HepG2 (cell line): Measurements from ENCODE around the gene TBCE. TPM values are rescaled to one million over a fixed set of nuclear protein-coding genes. Genes with fewer than 3 reads are reported as not detected.
A peak's percentile ranks its signal among the peaks of the same experiment; 100 is the strongest.

ENCODE experiments used
- CBX5 ChIP-seq: sonication (generic); formaldehyde crosslinking; IDR thresholded peaks from 2 replicates; pipeline ENCODE4 v1.4.0; 2020; ENCODE audit warnings: missing genetic modification reagents, borderline replicate concordance
- CEBPG ChIP-seq: IDR thresholded peaks from 2 replicates; pipeline ENCODE4 v1.6.1; 2016
- CHCHD3 ChIP-seq: sonication (generic); formaldehyde crosslinking; IDR thresholded peaks from 2 replicates; pipeline ENCODE4 v1.8.0; 2022; ENCODE audit warnings: mild to moderate bottlenecking, missing genetic modification reagents, moderate library complexity
- HNF1B ChIP-seq: sonication (generic); formaldehyde crosslinking; IDR thresholded peaks from 2 replicates; pipeline ENCODE4 v1.5.1; 2020; ENCODE audit warnings: mild to moderate bottlenecking, moderate library complexity, missing genetic modification reagents
- MED13 ChIP-seq: sonication (generic); formaldehyde crosslinking; IDR thresholded peaks from 2 replicates; pipeline ENCODE4 v1.5.0; 2020; ENCODE audit warnings: missing genetic modification reagents
- MTERF4 ChIP-seq: sonication (generic); formaldehyde crosslinking; IDR thresholded peaks from 2 replicates; pipeline ENCODE4 v1.8.0; 2023; ENCODE audit warnings: mild to moderate bottlenecking, missing genetic modification reagents
- POLR2G ChIP-seq: fragments of 200-400 bp; formaldehyde crosslinking; IDR thresholded peaks from 2 replicates; pipeline ENCODE4 v1.6.1; 2018; ENCODE audit warnings: mild to moderate bottlenecking, low read depth, low read length, moderate library complexity
- PRPF4 ChIP-seq: fragments of 200-400 bp; formaldehyde crosslinking; IDR thresholded peaks from 2 replicates; pipeline ENCODE4 v1.6.1; 2016; ENCODE audit warnings: low read length, low read depth; ENCODE audit not compliant: poor library complexity, severe bottlenecking
- RCOR2 ChIP-seq: IDR thresholded peaks from 2 replicates; pipeline ENCODE4 v1.6.1; 2016; ENCODE audit warnings: missing biosample characterization, missing genetic modification reagents
- REXO4 ChIP-seq: sonication (generic); formaldehyde crosslinking; IDR thresholded peaks from 2 replicates; pipeline ENCODE4 v1.8.0; 2022; ENCODE audit warnings: missing genetic modification reagents, mild to moderate bottlenecking, borderline replicate concordance
- ZBTB21 ChIP-seq: sonication (generic); formaldehyde crosslinking; IDR thresholded peaks from 2 replicates; pipeline ENCODE4 v1.4.0; 2020; ENCODE audit warnings: missing genetic modification reagents
- ZBTB26 ChIP-seq: IDR thresholded peaks from 2 replicates; pipeline ENCODE4 v1.6.1; 2016; ENCODE audit warnings: missing compliant biosample characterization, missing genetic modification reagents, borderline replicate concordance
- ZC3H4 ChIP-seq: sonication (generic); formaldehyde crosslinking; IDR thresholded peaks from 2 replicates; pipeline ENCODE4 v1.4.0; 2020; ENCODE audit warnings: missing genetic modification reagents, borderline replicate concordance
- ZFP41 ChIP-seq: sonication (generic); formaldehyde crosslinking; IDR thresholded peaks from 2 replicates; pipeline ENCODE4 v1.4.0; 2020; ENCODE audit warnings: mild to moderate bottlenecking, missing genetic modification reagents, borderline replicate concordance
- ZNF124 ChIP-seq: sonication (generic); formaldehyde crosslinking; IDR thresholded peaks from 2 replicates; pipeline ENCODE4 v1.4.0; 2020; ENCODE audit warnings: missing genetic modification reagents
- ZNF20 ChIP-seq: sonication (generic); formaldehyde crosslinking; IDR thresholded peaks from 2 replicates; pipeline ENCODE4 v1.4.0; 2020; ENCODE audit warnings: mild to moderate bottlenecking, moderate library complexity, missing genetic modification reagents
- ZNF275 ChIP-seq: sonication (generic); formaldehyde crosslinking; IDR thresholded peaks from 2 replicates; pipeline ENCODE4 v1.8.0; 2022; ENCODE audit warnings: missing genetic modification reagents, mild to moderate bottlenecking, inconsistent platforms, borderline replicate concordance
- ZNF660 ChIP-seq: sonication (generic); formaldehyde crosslinking; IDR thresholded peaks from 2 replicates; pipeline ENCODE4 v1.5.1; 2020; ENCODE audit warnings: mild to moderate bottlenecking, low read depth, missing genetic modification reagents, borderline replicate concordance
- ZNF724P ChIP-seq: sonication (generic); formaldehyde crosslinking; IDR thresholded peaks from 2 replicates; pipeline ENCODE4 v1.8.0; 2022; ENCODE audit warnings: missing genetic modification reagents, borderline replicate concordance
- ZNF747 ChIP-seq: sonication (generic); formaldehyde crosslinking; IDR thresholded peaks from 2 replicates; pipeline ENCODE4 v1.8.1; 2023; ENCODE audit warnings: missing genetic modification reagents, mild to moderate bottlenecking, borderline replicate concordance
- ZXDC ChIP-seq: sonication (generic); formaldehyde crosslinking; IDR thresholded peaks from 2 replicates; pipeline ENCODE4 v1.5.0; 2020; ENCODE audit warnings: mild to moderate bottlenecking, missing genetic modification reagents
- polyA plus RNA-seq, 8 experiments: library from polyadenylated mRNA; depleted of rRNA in 3 of 8; stranded (reverse) in 7 of 8; unstranded in 1 of 8; fragments of >200 nt; fragmentation: Illumina TruSeq in 4 of 8; extraction: Trizol in 4 of 8; gene quantifications; 2 replicates each; pipeline versions ENCODE4 v1.2.1 to v1.2.3, GENCODE V29; 2011 to 2016; ENCODE audit warnings: low read depth in 4 of 8, missing spikeins in 1 of 8, mixed read lengths in 1 of 8; ENCODE audit not compliant: insufficient read depth in 1 of 8
- total RNA-seq, 5 experiments: library from RNA; depleted of rRNA; stranded (reverse); fragments of >200 nt; fragmentation: Illumina TruSeq; extraction: Trizol; gene quantifications; 2 replicates each; pipeline ENCODE4 v1.2.3, GENCODE V29; 2016; ENCODE audit warnings: low read depth in 1 of 5

TBCE gene
- total and polyA plus RNA-seq, 2 of the 13 experiments (the other 11 are each of a cell fraction or from before 2014, with no cell fraction given), result 25.6 to 31.1 TPM

GRCh38 chr1:235411489-235412486, 44.6 kb downstream of the TBCE start (continued):
- TF ChIP-seq MTERF4 (no peak), ZNF724P (CRISPR knock-in tag) (no peak), ZBTB26 (CRISPR knock-in tag) (no peak), RCOR2 (CRISPR knock-in tag) (peak; percentile 52), CHCHD3 (CRISPR knock-in tag) (no peak), ZNF20 (no peak), PRPF4 (no peak), CEBPG (CRISPR knock-in tag) (peak; percentile 84), HNF1B (CRISPR knock-in tag) (peak; percentile 24; the same call in 1 of the 2 replicates), MED13 (CRISPR knock-in tag) (no peak), CBX5 (CRISPR knock-in tag) (peak; percentile 61; the same call in 1 of the 2 replicates), ZXDC (CRISPR knock-in tag) (no peak), REXO4 (no peak), ZNF124 (CRISPR knock-in tag) (0 out of 2 replicates have a peak, but pooled peaks have one; percentile 34), ZC3H4 (no peak), ZBTB21 (CRISPR knock-in tag) (no peak), ZNF747 (CRISPR knock-in tag) (no peak), ZNF660 (CRISPR knock-in tag) (no peak), ZFP41 (CRISPR knock-in tag) (no peak), ZNF275 (no peak), POLR2G (no peak)
